Measurements from ENCODE around the gene ARL14EPL. TPM values are rescaled to one million over a fixed set of nuclear protein-coding genes. Genes with fewer than 3 reads are reported as not detected.
"Not testable (repeated sequence)": the region's sequence is repeated elsewhere in the genome, so short reads cannot be mapped to it uniquely, and the experiment has no call there.

ARL14EPL gene
- total RNA-seq, 4 donors from 2014 or later = 0.15 TPM; not detected in 3

DNA sequence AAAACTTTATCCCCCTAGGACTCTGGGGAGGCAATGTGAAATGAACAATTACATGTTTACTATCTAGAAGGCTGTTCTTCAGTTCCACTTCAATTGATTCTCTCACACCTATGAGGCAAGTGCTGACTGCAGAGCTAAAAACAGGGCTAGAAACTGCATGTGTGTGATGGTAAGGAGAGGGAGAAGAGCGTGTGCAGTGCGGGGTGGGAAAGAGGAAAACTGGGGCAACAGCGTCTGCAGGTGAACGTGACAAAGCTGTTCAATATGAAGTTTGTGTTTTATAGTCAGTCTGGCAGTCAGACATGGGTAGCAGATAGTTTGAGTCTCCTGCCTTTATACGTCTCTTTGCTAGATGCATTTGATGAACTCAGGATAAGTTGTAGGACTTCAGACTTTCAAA, 45.9 kb downstream of the ARL14EPL start:
- H3K27me3 ChIP-seq = no peaks in the 10 kb centered on the region
- TF ChIP-seq POLR2AphosphoS5 (IDR thresholded peaks at IDR 0.05) (no peak), POLR2A (IDR thresholded peaks at IDR 0.05) (no peak), EP300 (IDR thresholded peaks at IDR 0.05) (no peak)
- TF ChIP-seq, protein P1, sequence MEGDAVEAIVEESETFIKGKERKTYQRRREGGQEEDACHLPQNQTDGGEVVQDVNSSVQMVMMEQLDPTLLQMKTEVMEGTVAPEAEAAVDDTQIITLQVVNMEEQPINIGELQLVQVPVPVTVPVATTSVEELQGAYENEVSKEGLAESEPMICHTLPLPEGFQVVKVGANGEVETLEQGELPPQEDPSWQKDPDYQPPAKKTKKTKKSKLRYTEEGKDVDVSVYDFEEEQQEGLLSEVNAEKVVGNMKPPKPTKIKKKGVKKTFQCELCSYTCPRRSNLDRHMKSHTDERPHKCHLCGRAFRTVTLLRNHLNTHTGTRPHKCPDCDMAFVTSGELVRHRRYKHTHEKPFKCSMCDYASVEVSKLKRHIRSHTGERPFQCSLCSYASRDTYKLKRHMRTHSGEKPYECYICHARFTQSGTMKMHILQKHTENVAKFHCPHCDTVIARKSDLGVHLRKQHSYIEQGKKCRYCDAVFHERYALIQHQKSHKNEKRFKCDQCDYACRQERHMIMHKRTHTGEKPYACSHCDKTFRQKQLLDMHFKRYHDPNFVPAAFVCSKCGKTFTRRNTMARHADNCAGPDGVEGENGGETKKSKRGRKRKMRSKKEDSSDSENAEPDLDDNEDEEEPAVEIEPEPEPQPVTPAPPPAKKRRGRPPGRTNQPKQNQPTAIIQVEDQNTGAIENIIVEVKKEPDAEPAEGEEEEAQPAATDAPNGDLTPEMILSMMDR (IDR thresholded peaks at IDR 0.05) = no peak
- no peak overlapping the region for H3K27ac ChIP-seq
- WGBS, 2 donors (ENCODE audit: low coverage in 1 of 2) = 91 to 100% methylated on average over 1 to 5 of the region's 5 CpGs
- H3K36me3 ChIP-seq = peaks cover 0 to 9% of the 10 kb centered on the region in 2 donors
- H3K4me1 ChIP-seq = peaks cover 0 to 1% (median 0%) of the 10 kb centered on the region in 3 donors
- no peak overlapping the region for H3K4me3 ChIP-seq
- no peaks in the 10 kb centered on the region for H3K9me3 ChIP-seq
- no peak for ATAC-seq

DNA sequence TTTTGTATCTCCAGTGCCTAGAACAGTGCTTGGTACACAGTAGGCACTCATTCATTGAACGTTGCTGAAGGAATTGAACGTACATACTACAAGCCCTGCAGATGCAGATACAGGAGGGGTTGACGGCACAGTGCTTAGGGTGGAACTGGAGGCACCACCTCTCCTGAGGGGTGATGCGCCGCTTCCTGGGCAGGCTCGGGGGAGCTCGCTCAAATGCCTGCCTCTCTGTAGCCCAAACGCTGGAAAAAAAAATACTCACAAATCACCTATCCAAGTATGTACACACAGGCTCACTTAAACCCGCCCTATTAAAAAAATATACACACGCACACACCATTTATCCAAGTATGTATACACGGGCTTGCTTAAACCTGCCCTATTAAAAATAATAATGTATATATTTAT, 52.0 kb downstream of the ARL14EPL start:
- TF ChIP-seq EP300 (IDR thresholded peaks at IDR 0.05) (no peak), POLR2AphosphoS5 (IDR thresholded peaks at IDR 0.05) (no peak), POLR2A (IDR thresholded peaks at IDR 0.05) (no peak)
- WGBS, 2 donors (ENCODE audit: low coverage in 1 of 2) = 13 to 25% methylated on average over 4 to 8 of the region's 11 CpGs
- Histone ChIP-seq H3K4me3 (peak overlapping the region; percentile 82 to 98), H3K9me3 (no peaks in the 10 kb centered on the region), H3K27me3 (no peaks in the 10 kb centered on the region), H3K36me3 (peaks cover 0 to 23% of the 10 kb centered on the region in 2 donors), H3K4me1 (peaks cover 0 to 36% (median 6%) of the 10 kb centered on the region in 3 donors), H3K27ac (peak overlapping the region in 3 of 4 donors; percentile 93 to 98 (median 96))
- ATAC-seq = peak; percentile 20

DNA sequence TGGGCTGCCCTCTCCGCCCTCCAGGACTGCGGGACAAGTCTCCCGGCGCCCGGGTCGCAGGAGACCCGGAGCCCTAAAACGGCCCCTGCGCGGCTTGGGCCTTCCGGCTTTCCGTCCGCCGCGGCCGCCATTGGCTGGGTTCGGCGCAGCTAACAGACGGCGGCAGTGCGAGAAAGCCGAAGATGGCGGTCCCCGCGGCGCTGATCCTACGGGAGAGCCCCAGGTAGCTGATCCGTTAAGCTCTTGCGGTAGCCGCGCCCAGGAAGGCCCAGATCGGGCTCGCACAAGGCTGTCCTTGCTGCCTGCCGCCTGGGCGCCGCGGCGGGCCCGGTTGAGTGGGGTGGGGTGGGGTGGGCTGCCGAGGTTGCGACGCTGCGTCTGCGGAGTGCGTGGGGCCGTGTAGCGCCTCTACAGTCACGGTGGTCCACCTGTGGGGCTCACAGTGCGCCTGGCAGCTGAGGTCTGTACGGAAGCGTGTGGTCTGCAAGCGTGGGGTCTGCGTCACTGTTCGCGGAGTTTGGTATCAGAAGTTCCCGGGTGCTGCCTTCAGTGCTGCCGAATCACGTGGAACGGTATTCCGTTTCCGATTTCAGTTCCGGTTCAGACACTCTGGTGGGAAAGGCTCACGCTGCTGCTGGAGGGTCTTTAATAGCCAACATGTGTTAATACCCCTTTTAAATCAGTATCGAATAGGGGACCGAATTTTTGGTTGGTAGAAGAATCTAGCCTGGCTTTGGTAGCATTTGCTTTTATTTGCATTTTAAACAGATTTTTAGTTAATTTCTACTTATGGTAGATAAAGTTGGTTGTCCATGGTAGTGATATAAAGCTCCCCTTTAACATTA, 52.8 kb downstream of the ARL14EPL start, which contains the start of gene COMMD10:
Gene COMMD10, plus strand, starts transcription at position 155 of the 845 bp plus-strand sequence.
- peak; percentile 88 for ATAC-seq
- Histone ChIP-seq H3K27ac (peak within 1 kb of the TSS; percentile 67 to 98 (median 94)), H3K27me3 (no peaks in the 10 kb centered on the region), H3K4me3 (peak within 1 kb of the TSS; percentile 82 to 98), H3K36me3 (peaks cover 0 to 28% of the 10 kb centered on the region in 2 donors), H3K4me1 (peaks cover 0 to 36% (median 6%) of the 10 kb centered on the region in 3 donors), H3K9me3 (no peaks in the 10 kb centered on the region)
- 1 to 2% methylated on average over 15 to 23 of the region's 65 CpGs for WGBS, 2 donors (ENCODE audit: low coverage in 1 of 2)
- peak; percentile 45 to 53 for TF ChIP-seq POLR2A (IDR thresholded peaks at IDR 0.05)
- TF ChIP-seq POLR2AphosphoS5 (IDR thresholded peaks at IDR 0.05) = peak; percentile 45
- TF ChIP-seq EP300 (IDR thresholded peaks at IDR 0.05) = no peak
- TF ChIP-seq, protein P1 (IDR thresholded peaks at IDR 0.05) = peak in 1 of 4 experiments; percentile 11

DNA sequence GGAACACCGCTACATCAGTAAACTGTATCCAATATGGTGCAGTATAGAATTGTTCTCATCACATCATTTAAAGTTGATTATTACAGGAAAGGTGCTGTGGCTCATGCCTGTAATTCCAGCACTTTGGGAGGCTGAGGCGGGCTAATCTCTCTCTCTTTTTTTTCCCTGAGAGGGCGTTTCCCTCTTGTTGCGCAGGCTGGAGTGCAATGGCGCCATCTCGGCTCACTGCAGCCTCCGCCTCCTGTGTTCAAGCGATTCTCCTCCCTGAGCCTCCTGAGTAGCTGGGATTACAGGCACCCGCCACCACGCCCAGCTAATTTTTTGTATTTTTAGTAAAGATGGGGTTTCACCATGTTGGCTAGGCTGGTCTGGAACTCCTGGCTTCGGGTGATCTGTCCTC, 54.0 kb downstream of the ARL14EPL start:
- Histone ChIP-seq H3K36me3 (peaks cover 0 to 25% of the 10 kb centered on the region in 2 donors), H3K4me1 (peaks cover 0 to 36% (median 6%) of the 10 kb centered on the region in 3 donors)
- not testable (repeated sequence) for ATAC-seq, H3K27ac ChIP-seq, H3K27me3 ChIP-seq, H3K9me3 ChIP-seq, H3K4me3 ChIP-seq
- WGBS, 2 donors (ENCODE audit: low coverage in 1 of 2) = 100% methylated on average over 2 to 5 of the region's 11 CpGs

DNA sequence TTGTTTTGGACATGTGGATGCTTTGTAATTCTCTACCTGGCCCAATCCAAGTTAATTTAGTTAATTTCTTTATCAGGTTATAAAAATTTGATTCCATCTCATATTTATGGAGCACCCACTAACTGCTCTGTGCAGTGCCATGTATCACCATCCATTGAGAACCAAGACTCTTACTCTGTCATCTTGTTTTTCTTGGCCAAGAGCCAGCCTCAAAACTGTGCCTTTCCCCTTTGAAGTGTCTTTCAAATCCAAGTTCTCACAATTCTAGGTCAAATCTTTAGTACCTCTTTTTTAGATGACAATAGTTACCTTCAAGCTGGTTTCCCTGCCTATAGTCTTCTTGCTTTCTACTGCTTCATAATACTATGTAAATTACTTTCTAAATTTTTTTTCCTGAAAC, 55.8 kb downstream of the ARL14EPL start:
- TF ChIP-seq POLR2AphosphoS5 (IDR thresholded peaks at IDR 0.05) (no peak), POLR2A (IDR thresholded peaks at IDR 0.05) (no peak), EP300 (IDR thresholded peaks at IDR 0.05) (no peak)
- TF ChIP-seq, protein P1 (IDR thresholded peaks at IDR 0.05) = no peak
- ATAC-seq = no peak
- no peak overlapping the region for H3K4me3 ChIP-seq
- no peak overlapping the region for H3K27ac ChIP-seq
- H3K36me3 ChIP-seq = peaks cover 0 to 38% of the 10 kb centered on the region in 2 donors
- no peaks in the 10 kb centered on the region for H3K27me3 ChIP-seq
- peaks cover 0 to 36% (median 6%) of the 10 kb centered on the region in 3 donors for H3K4me1 ChIP-seq
- H3K9me3 ChIP-seq = no peaks in the 10 kb centered on the region

All from gastroesophageal sphincter (tissue), 4 donors.